ENCODE results near the gene SPRED2.

The SPRED2 gene

GRCh38 chr2:65273344-65273743 is 159.1 kb downstream of the SPRED2 start:
- Histone ChIP-seq H3K27me3 (replicated peaks; ENCODE audit: control insufficient read depth, insufficient read depth, low read length) (no peaks in the 10 kb centered on the region), H3K36me3 (ENCODE audit: control insufficient read depth, insufficient read depth, low read length) (peaks cover 4% of the 10 kb centered on the region), H3K4me3 (replicated peaks; ENCODE audit: low read depth, low read length) (no peak overlapping the region)
- TF ChIP-seq CTCF (IDR thresholded peaks at IDR 0.05; ENCODE audit: insufficient read depth, low read length, poor library complexity, severe bottlenecking) = no peak
- DNase-seq (ENCODE audit: extremely low read depth, insufficient read length) = no peak

GRCh38 chr2:65268957-65269356 is 163.4 kb downstream of the SPRED2 start:
- no peak for TF ChIP-seq CTCF (IDR thresholded peaks at IDR 0.05; ENCODE audit: insufficient read depth, low read length, poor library complexity, severe bottlenecking)
- no peak overlapping the region for H3K4me3 ChIP-seq (replicated peaks; ENCODE audit: low read depth, low read length)
- H3K36me3 ChIP-seq (ENCODE audit: control insufficient read depth, insufficient read depth, low read length) = peaks cover 5% of the 10 kb centered on the region
- DNase-seq (ENCODE audit: extremely low read depth, insufficient read length) = no peak
- H3K27me3 ChIP-seq (replicated peaks; ENCODE audit: control insufficient read depth, insufficient read depth, low read length) = no peaks in the 10 kb centered on the region

- no peak for DNase-seq (ENCODE audit: extremely low read depth, insufficient read length)
- no peak for TF ChIP-seq CTCF (IDR thresholded peaks at IDR 0.05; ENCODE audit: insufficient read depth, low read length, poor library complexity, severe bottlenecking)
- H3K36me3 ChIP-seq (ENCODE audit: control insufficient read depth, insufficient read depth, low read length) = peaks cover 7% of the 10 kb centered on the region
- H3K4me3 ChIP-seq (replicated peaks; ENCODE audit: low read depth, low read length) = no peak overlapping the region
- no peaks in the 10 kb centered on the region for H3K27me3 ChIP-seq (replicated peaks; ENCODE audit: control insufficient read depth, insufficient read depth, low read length)
Measured at GRCh38 chr2:65267008-65267407, 165.4 kb downstream of the SPRED2 start.

- H3K36me3 ChIP-seq (ENCODE audit: control insufficient read depth, insufficient read depth, low read length) = peaks cover 7% of the 10 kb centered on the region
- H3K4me3 ChIP-seq (replicated peaks; ENCODE audit: low read depth, low read length) = no peak overlapping the region
- no peak for TF ChIP-seq CTCF (IDR thresholded peaks at IDR 0.05; ENCODE audit: insufficient read depth, low read length, poor library complexity, severe bottlenecking)
- H3K27me3 ChIP-seq (replicated peaks; ENCODE audit: control insufficient read depth, insufficient read depth, low read length) = no peaks in the 10 kb centered on the region
- DNase-seq (ENCODE audit: extremely low read depth, insufficient read length) = no peak
Measured at GRCh38 chr2:65265671-65266045, 166.7 kb downstream of the SPRED2 start.

- TF ChIP-seq CTCF (IDR thresholded peaks at IDR 0.05; ENCODE audit: insufficient read depth, low read length, poor library complexity, severe bottlenecking) = peak; percentile 55
- H3K36me3 ChIP-seq (ENCODE audit: control insufficient read depth, insufficient read depth, low read length) = peaks cover 7% of the 10 kb centered on the region
- no peak overlapping the region for H3K4me3 ChIP-seq (replicated peaks; ENCODE audit: low read depth, low read length)
- no peaks in the 10 kb centered on the region for H3K27me3 ChIP-seq (replicated peaks; ENCODE audit: control insufficient read depth, insufficient read depth, low read length)
- peak; percentile 32 for DNase-seq (ENCODE audit: extremely low read depth, insufficient read length)
Measured at GRCh38 chr2:65264821-65265670, 167.4 kb downstream of the SPRED2 start.
